GM19025 (cell line): ENCODE data around the gene ATL3.
"Not testable (repeated sequence)": the region's sequence is repeated elsewhere in the genome, so short reads cannot be mapped to it uniquely, and the experiment has no call there.

Experiments used
- ATAC-seq: cut with Tn5 transposase; IDR thresholded peaks from one replicate; pipeline ENCODE4 v1.9.1; 2021; ENCODE audit warnings: mild to moderate bottlenecking, low read depth, moderate library complexity; ENCODE audit not compliant: unreplicated experiment

ATL3 gene

GRCh38 chr11:63598556-63598955 is 72.6 kb downstream of the ATL3 start:
- no peak for ATAC-seq

GRCh38 chr11:63595296-63595695 is 75.9 kb downstream of the ATL3 start:
- no peak for ATAC-seq

- ATAC-seq: no peak
Measured at GRCh38 chr11:63592975-63593395, 78.2 kb downstream of the ATL3 start.

GRCh38 chr11:63590024-63590788 is 81.0 kb downstream of the ATL3 start:
- no peak for ATAC-seq

GRCh38 chr11:63589000-63589399 is 82.2 kb downstream of the ATL3 start:
- ATAC-seq: no peak

- ATAC-seq: no peak
Measured at GRCh38 chr11:63586451-63587166, 84.6 kb downstream of the ATL3 start.

- no peak for ATAC-seq
Measured at GRCh38 chr11:63583357-63583677, 87.9 kb downstream of the ATL3 start.

GRCh38 chr11:63581224-63581623 is 90.0 kb downstream of the ATL3 start:
- not testable (repeated sequence) for ATAC-seq

GRCh38 chr11:63578882-63579281 is 92.3 kb downstream of the ATL3 start:
- ATAC-seq: not testable (repeated sequence)

- ATAC-seq: no peak
Measured at GRCh38 chr11:63574856-63575602, 96.1 kb downstream of the ATL3 start.
